ENCODE results near the gene H1-8. TPM values are rescaled to one million over a fixed set of nuclear protein-coding genes. Genes with fewer than 3 reads are reported as not detected.
A peak's percentile ranks its signal among the peaks of the same experiment; 100 is the strongest.

H1-8 gene
- total RNA-seq, 6 experiments from 2014 or later = not detected

- TF ChIP-seq CTCF (IDR thresholded peaks at IDR 0.05) = no peak
- H3K36me3 Mint-ChIP-seq (ENCODE audit: low read depth) = peaks cover 4% of the 10 kb centered on the region; the same call in 1 of the 2 replicates
- H3K4me3 Mint-ChIP-seq = peak overlapping the region; percentile 74
- DNase-seq = no peak
- H3K9me3 Mint-ChIP-seq = no peaks in the 10 kb centered on the region
- peaks cover 74% of the 10 kb centered on the region for H3K4me1 Mint-ChIP-seq (ENCODE audit: low read depth)
- peak overlapping the region; percentile 97 for H3K27ac Mint-ChIP-seq
- no peaks in the 10 kb centered on the region; the same call in 1 of the 2 replicates for H3K27me3 Mint-ChIP-seq (ENCODE audit: insufficient read depth)
Measured at GRCh38 chr3:129595544-129596193, 52.7 kb downstream of the H1-8 start.

- H3K36me3 Mint-ChIP-seq (ENCODE audit: low read depth) = peaks cover 4% of the 10 kb centered on the region; the same call in 1 of the 2 replicates
- H3K27ac Mint-ChIP-seq = peak overlapping the region; percentile 97
- peak overlapping the region; percentile 74 for H3K4me3 Mint-ChIP-seq
- TF ChIP-seq CTCF (IDR thresholded peaks at IDR 0.05) = peak; percentile 9; the same call in 1 of the 2 replicates
- H3K27me3 Mint-ChIP-seq (ENCODE audit: insufficient read depth) = no peaks in the 10 kb centered on the region; the same call in 1 of the 2 replicates
- peak; percentile 79 for DNase-seq
- H3K9me3 Mint-ChIP-seq = no peaks in the 10 kb centered on the region
- H3K4me1 Mint-ChIP-seq (ENCODE audit: low read depth) = peaks cover 80% of the 10 kb centered on the region
Measured at GRCh38 chr3:129596194-129597086, 53.5 kb downstream of the H1-8 start.

GRCh38 chr3:129597087-129597999 is 54.4 kb downstream of the H1-8 start:
- TF ChIP-seq CTCF (IDR thresholded peaks at IDR 0.05) = no peak
- no peak for DNase-seq
- no peaks in the 10 kb centered on the region; the same call in 1 of the 2 replicates for H3K27me3 Mint-ChIP-seq (ENCODE audit: insufficient read depth)
- peak overlapping the region; percentile 97 for H3K27ac Mint-ChIP-seq
- peaks cover 4% of the 10 kb centered on the region; the same call in 1 of the 2 replicates for H3K36me3 Mint-ChIP-seq (ENCODE audit: low read depth)
- H3K9me3 Mint-ChIP-seq = no peaks in the 10 kb centered on the region
- H3K4me1 Mint-ChIP-seq (ENCODE audit: low read depth) = peaks cover 80% of the 10 kb centered on the region
- H3K4me3 Mint-ChIP-seq = peak overlapping the region; percentile 74

- H3K27ac Mint-ChIP-seq = peak overlapping the region; percentile 97
- peak; percentile 25 for DNase-seq
- peak overlapping the region; percentile 38 for H3K4me3 Mint-ChIP-seq
- H3K9me3 Mint-ChIP-seq = no peaks in the 10 kb centered on the region
- no peak for TF ChIP-seq CTCF (IDR thresholded peaks at IDR 0.05)
- peaks cover 86% of the 10 kb centered on the region for H3K4me1 Mint-ChIP-seq (ENCODE audit: low read depth)
- peaks cover 4% of the 10 kb centered on the region; the same call in 1 of the 2 replicates for H3K36me3 Mint-ChIP-seq (ENCODE audit: low read depth)
- no peaks in the 10 kb centered on the region; the same call in 1 of the 2 replicates for H3K27me3 Mint-ChIP-seq (ENCODE audit: insufficient read depth)
Measured at GRCh38 chr3:129598000-129598381, 55.0 kb downstream of the H1-8 start.

- Mint-ChIP-seq H3K36me3 (ENCODE audit: low read depth) (peaks cover 4% of the 10 kb centered on the region; the same call in 1 of the 2 replicates), H3K4me3 (no peak overlapping the region), H3K9me3 (no peaks in the 10 kb centered on the region), H3K4me1 (ENCODE audit: low read depth) (peaks cover 86% of the 10 kb centered on the region), H3K27ac (peak overlapping the region; percentile 97), H3K27me3 (ENCODE audit: insufficient read depth) (no peaks in the 10 kb centered on the region; the same call in 1 of the 2 replicates)
- no peak for TF ChIP-seq CTCF (IDR thresholded peaks at IDR 0.05)
- DNase-seq = no peak
Measured at GRCh38 chr3:129598484-129598883, 55.5 kb downstream of the H1-8 start.
